HepG2 (cell line): ENCODE data around the gene IMMT. TPM values are rescaled to one million over a fixed set of nuclear protein-coding genes. Genes with fewer than 3 reads are reported as not detected.
A peak's percentile ranks its signal among the peaks of the same experiment; 100 is the strongest.

ENCODE experiments used
- CREM ChIP-seq, 2 experiments: sonication (generic) in 1 of 2; formaldehyde crosslinking in 1 of 2; IDR thresholded peaks; 2 replicates each; pipeline versions ENCODE4 v1.4.0 to v1.6.1; 2016 to 2020; ENCODE audit warnings: antibody characterized with exemption in 1 of 2, mild to moderate bottlenecking in 1 of 2, missing genetic modification reagents in 1 of 2
- FOXM1 ChIP-seq: sonication (generic); formaldehyde crosslinking; IDR thresholded peaks from 2 replicates; pipeline ENCODE4 v1.5.0; 2020; ENCODE audit warnings: missing genetic modification reagents
- MIER3 ChIP-seq: IDR thresholded peaks from 2 replicates; pipeline ENCODE4 v1.6.1; 2016; ENCODE audit warnings: missing compliant biosample characterization, borderline replicate concordance
- MNT ChIP-seq: fragments of 450-650 bp; IDR thresholded peaks from 2 replicates; pipeline ENCODE4 v1.6.1; 2016
- NCOR1 ChIP-seq: fragments of 200-600 bp; sonication (generic); IDR thresholded peaks from 2 replicates; pipeline ENCODE4 v1.7.0; 2017; ENCODE audit warnings: antibody characterized with exemption, low read length, borderline replicate concordance
- NFATC3 ChIP-seq: sonication (generic); formaldehyde crosslinking; IDR thresholded peaks from 2 replicates; pipeline ENCODE4 v1.5.1; 2020; ENCODE audit warnings: mild to moderate bottlenecking, missing genetic modification reagents
- NFIB ChIP-seq: sonication (generic); formaldehyde crosslinking; IDR thresholded peaks from 2 replicates; pipeline ENCODE4 v1.9.0; 2021; ENCODE audit warnings: missing genetic modification reagents, mild to moderate bottlenecking, borderline replicate concordance
- PBX2 ChIP-seq: IDR thresholded peaks from 2 replicates; pipeline ENCODE4 v1.6.1; 2016; ENCODE audit warnings: control low read depth
- PBX3 ChIP-seq: sonication (generic); formaldehyde crosslinking; IDR thresholded peaks from 2 replicates; pipeline ENCODE4 v1.8.1; 2023; ENCODE audit warnings: missing genetic modification reagents, inconsistent platforms, borderline replicate concordance
- SIN3A ChIP-seq: IDR thresholded peaks from 2 replicates; pipeline ENCODE4 v1.6.1; 2011; ENCODE audit warnings: low read depth, mild to moderate bottlenecking, control low read depth, low read length, borderline replicate concordance
- SMC3 ChIP-seq: IDR thresholded peaks from 2 replicates; pipeline ENCODE4 v1.6.1; 2011; ENCODE audit warnings: low read length, improper control_type of control experiment
- STAT6 ChIP-seq: sonication (generic); formaldehyde crosslinking; IDR thresholded peaks from 2 replicates; pipeline ENCODE4 v1.4.0; 2020; ENCODE audit warnings: missing genetic modification reagents, mild to moderate bottlenecking, borderline replicate concordance
- TCF12 ChIP-seq, 2 experiments: fragments of 450-650 bp in 1 of 2; sonication (generic) in 1 of 2; formaldehyde crosslinking in 1 of 2; IDR thresholded peaks; 2 replicates each; pipeline versions ENCODE4 v1.6.1 to v1.8.0; 2017 to 2022; ENCODE audit warnings: antibody characterized with exemption in 1 of 2, mild to moderate bottlenecking in 1 of 2, missing genetic modification reagents in 1 of 2, moderate library complexity in 1 of 2
- TEAD2 ChIP-seq: sonication (generic); formaldehyde crosslinking; IDR thresholded peaks from 2 replicates; pipeline ENCODE4 v1.9.0; 2021; ENCODE audit warnings: missing genetic modification reagents
- U2AF2 ChIP-seq: fragments of 200-400 bp; formaldehyde crosslinking; IDR thresholded peaks from 2 replicates; pipeline ENCODE4 v1.6.1; 2017; ENCODE audit warnings: low read depth, mild to moderate bottlenecking, low read length
- ZBTB8A ChIP-seq: sonication (generic); formaldehyde crosslinking; IDR thresholded peaks from 2 replicates; pipeline ENCODE4 v1.4.0; 2020; ENCODE audit warnings: mild to moderate bottlenecking, low read depth, missing genetic modification reagents, borderline replicate concordance
- ZFYVE20 ChIP-seq: sonication (generic); formaldehyde crosslinking; IDR thresholded peaks from 2 replicates; pipeline ENCODE4 v1.8.0; 2023; ENCODE audit warnings: low read depth, mild to moderate bottlenecking, moderate library complexity, missing genetic modification reagents, borderline replicate concordance
- ZNF280B ChIP-seq: sonication (generic); formaldehyde crosslinking; IDR thresholded peaks from 2 replicates; pipeline ENCODE4 v1.5.0; 2020; ENCODE audit warnings: missing genetic modification reagents, mild to moderate bottlenecking, borderline replicate concordance
- ZNF7 ChIP-seq: IDR thresholded peaks from 2 replicates; pipeline ENCODE4 v1.6.1; 2016; ENCODE audit warnings: missing biosample characterization, missing genetic modification reagents
- ZNF775 ChIP-seq: sonication (generic); formaldehyde crosslinking; IDR thresholded peaks from 2 replicates; pipeline ENCODE4 v1.4.0; 2020; ENCODE audit warnings: missing genetic modification reagents, mild to moderate bottlenecking, moderate library complexity, borderline replicate concordance
- polyA plus RNA-seq, 8 experiments: library from polyadenylated mRNA; depleted of rRNA in 3 of 8; stranded (reverse) in 7 of 8; unstranded in 1 of 8; fragments of >200 nt; fragmentation: Illumina TruSeq in 4 of 8; extraction: Trizol in 4 of 8; gene quantifications; 2 replicates each; pipeline versions ENCODE4 v1.2.1 to v1.2.3, GENCODE V29; 2011 to 2016; ENCODE audit warnings: low read depth in 4 of 8, missing spikeins in 1 of 8, mixed read lengths in 1 of 8; ENCODE audit not compliant: insufficient read depth in 1 of 8
- total RNA-seq, 5 experiments: library from RNA; depleted of rRNA; stranded (reverse); fragments of >200 nt; fragmentation: Illumina TruSeq; extraction: Trizol; gene quantifications; 2 replicates each; pipeline ENCODE4 v1.2.3, GENCODE V29; 2016; ENCODE audit warnings: low read depth in 1 of 5

The IMMT gene
- total and polyA plus RNA-seq, 2 of the 13 experiments (the other 11 are each of a cell fraction or from before 2014, with no cell fraction given), result 63.5 to 119 TPM

- 0 out of 2 replicates have a peak, but pooled peaks have one; percentile 76 for TF ChIP-seq PBX3 (CRISPR knock-in tag)
- no peak; the same call in 1 of the 2 replicates for TF ChIP-seq TEAD2 (CRISPR knock-in tag)
- peak; percentile 88 for TF ChIP-seq ZNF280B
- no peak for TF ChIP-seq PBX2
- no peak for TF ChIP-seq TCF12 (IDR thresholded peaks at IDR 0.05)
- TF ChIP-seq TCF12 (CRISPR knock-in tag; IDR thresholded peaks at IDR 0.05), result peak; percentile 58; the same call in 1 of the 2 replicates
- TF ChIP-seq ZNF7 (CRISPR knock-in tag), result no peak; the same call in 1 of the 2 replicates
- TF ChIP-seq MIER3, result peak; percentile 69; the same call in 1 of the 2 replicates
- TF ChIP-seq STAT6 (CRISPR knock-in tag), result peak; percentile 97
- no peak for TF ChIP-seq SMC3
- 0 out of 2 replicates have a peak, but pooled peaks have one; percentile 85 for TF ChIP-seq ZFYVE20 (CRISPR knock-in tag)
- peak; percentile 45; the same call in 1 of the 2 replicates for TF ChIP-seq FOXM1 (CRISPR knock-in tag)
- TF ChIP-seq NFATC3 (CRISPR knock-in tag), result peak; percentile 90
- TF ChIP-seq ZNF775 (CRISPR knock-in tag), result 0 out of 2 replicates have a peak, but pooled peaks have one; percentile 73
- TF ChIP-seq ZBTB8A (CRISPR knock-in tag), result no peak
- peak; percentile 84 for TF ChIP-seq MNT
- peak; percentile 64; the same call in 1 of the 2 replicates for TF ChIP-seq CREM (IDR thresholded peaks at IDR 0.05)
- no peak for TF ChIP-seq CREM (CRISPR knock-in tag; IDR thresholded peaks at IDR 0.05)
- TF ChIP-seq NCOR1, result no peak
- peak; percentile 89 for TF ChIP-seq SIN3A
- TF ChIP-seq U2AF2, result no peak
- TF ChIP-seq NFIB (CRISPR knock-in tag), result no peak
These were observed at the start of gene IMMT (continued) for GRCh38 chr2:86195055-86195807.
